COLO668 (cell line): ENCODE measurements around the gene SRXN1.
"Not testable (repeated sequence)": the region's sequence is repeated elsewhere in the genome, so short reads cannot be mapped to it uniquely, and the experiment has no call there.

Source experiments
- DNase-seq: peaks from one replicate; lab custom pipeline; 2025; ENCODE audit not compliant: unreplicated experiment; lab: John Stamatoyannopoulos, UW

SRXN1 gene

DNA sequence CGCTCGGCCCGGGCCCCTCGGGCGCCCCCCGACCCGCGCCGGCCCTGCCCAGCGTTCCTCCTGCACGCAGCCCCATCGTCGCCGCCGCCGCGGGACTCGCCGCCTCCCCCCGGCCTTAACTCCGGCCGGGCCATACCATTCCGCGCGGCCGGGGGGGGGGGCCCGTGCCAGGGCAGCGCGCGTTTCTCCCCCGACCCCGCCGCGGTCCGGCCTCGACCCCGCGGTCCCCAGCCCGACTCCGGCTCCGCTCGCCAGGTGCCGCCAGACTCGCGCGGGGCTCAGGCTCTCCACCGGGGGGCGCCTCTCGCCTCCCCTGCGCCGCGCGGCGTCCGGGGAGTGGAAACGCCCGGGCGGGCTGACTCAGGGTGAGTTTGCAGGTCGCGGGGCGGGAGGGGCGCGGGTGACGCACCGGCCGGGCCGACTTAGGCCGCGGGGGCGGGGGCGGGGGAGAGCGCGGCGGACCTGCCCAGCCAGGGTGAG is at the start of gene SRXN1:
Gene SRXN1, minus strand, starts transcription at position 91 of the 480 bp plus-strand sequence. Its CDS starts 15 bp downstream, at position 76.
- DNase-seq: peak; percentile 90

DNA sequence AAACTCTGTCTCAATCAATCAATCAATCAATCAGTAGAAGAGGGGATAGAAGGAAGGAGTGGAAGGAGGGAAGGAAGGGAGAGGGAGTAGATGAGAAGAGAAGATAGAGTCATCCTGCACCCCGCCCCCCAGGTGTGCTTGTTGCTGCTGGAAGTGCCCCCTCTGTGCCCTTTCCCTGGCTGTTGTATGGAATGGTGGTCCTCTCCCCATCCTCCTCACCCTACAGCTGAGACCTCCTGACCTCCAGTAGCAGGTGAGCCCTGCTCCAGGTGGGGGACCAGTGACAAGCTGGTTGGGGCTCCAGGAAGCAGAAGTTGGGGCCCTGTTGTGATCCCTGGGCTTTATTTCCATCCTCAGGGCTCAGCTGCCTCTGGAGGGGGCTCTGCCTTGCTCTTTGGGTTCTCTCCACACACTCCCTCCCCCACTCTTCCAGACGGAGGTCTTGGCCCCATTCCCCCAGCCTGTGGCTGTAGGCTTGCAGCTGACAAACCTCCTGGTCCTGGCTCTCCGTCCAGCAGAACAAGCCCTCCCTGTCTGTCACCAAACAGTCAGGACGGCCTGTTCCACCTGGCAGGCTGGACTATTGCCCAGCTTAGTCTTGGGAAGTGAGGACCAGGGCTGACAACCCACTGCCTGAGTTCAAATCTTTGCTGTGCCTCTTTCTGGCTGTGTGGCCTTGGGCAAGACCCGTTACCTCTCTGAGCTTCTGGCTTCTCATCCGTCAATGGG is 48.6 kb upstream of the SRXN1 start:
- no peak for DNase-seq

DNA sequence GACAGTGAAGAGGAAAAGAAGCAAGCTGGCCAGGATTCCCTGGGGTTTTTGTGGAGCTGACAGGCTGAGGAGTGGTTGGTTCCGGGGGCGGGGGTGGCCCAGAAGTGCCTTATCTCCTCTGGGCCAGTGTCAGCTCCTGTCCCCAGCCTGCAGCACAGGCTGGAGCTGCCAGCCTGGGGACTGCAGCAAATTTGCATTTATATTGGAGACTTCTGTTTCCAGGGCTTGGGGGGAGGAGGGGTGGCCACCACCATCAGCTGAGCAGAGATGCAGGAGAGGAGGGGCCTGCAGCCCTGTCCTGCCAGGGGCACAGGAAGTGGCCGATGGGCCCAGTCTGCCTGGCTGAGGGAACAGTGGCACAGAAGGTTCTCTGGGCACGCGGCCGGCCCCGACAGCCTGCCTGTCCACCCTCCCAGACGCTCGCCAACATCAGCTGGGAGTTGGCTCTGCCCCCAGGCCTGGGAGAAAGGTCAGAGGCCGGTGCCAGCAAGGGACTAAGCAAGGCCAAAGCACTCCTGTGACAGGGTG is 46.9 kb upstream of the SRXN1 start:
- no peak for DNase-seq

GRCh38 chr20:699342-699741 is 46.3 kb upstream of the SRXN1 start:
- DNase-seq: no peak

DNA sequence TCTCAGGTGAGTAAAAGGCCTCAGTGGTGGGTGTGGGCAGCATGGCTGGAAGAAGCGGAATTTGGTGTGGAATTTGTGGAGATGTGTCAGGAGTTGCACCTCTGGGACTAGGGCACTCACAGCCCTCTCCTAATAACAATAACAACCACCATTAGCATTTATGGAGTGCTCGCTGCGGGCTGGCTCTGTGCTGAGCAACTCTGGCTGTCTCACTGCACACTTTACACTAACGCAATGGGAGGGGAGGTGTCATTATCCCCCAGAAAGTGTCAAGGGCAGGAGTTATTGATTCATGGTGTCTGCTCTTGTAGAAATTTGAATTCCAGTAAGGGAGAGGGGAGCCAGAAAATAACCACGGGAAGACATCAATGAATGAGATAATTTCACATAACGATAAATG is 45.3 kb upstream of the SRXN1 start:
- no peak for DNase-seq

DNA sequence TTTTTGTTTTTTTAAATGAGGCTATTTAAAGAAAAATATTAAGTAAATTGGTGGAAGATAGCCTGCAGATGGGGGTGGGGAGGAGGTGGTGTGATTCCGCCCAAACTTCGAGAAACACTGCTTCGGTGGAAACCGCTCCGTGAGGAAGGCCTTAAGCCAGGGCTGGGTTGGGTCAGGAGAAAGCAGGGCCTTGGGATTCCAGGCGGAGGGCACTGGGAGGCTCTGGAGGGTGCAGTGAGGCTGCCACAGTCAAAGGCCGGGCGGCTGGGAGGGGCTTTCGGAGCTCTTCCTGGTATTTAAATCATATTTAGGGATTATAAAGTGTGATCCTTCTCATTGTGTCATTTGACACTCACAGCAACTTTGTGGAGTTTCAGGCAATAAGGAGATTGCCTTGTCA is 44.8 kb upstream of the SRXN1 start:
- DNase-seq: no peak

- DNase-seq: no peak
Measured at GRCh38 chr20:695165-695866, 42.3 kb upstream of the SRXN1 start.

DNA sequence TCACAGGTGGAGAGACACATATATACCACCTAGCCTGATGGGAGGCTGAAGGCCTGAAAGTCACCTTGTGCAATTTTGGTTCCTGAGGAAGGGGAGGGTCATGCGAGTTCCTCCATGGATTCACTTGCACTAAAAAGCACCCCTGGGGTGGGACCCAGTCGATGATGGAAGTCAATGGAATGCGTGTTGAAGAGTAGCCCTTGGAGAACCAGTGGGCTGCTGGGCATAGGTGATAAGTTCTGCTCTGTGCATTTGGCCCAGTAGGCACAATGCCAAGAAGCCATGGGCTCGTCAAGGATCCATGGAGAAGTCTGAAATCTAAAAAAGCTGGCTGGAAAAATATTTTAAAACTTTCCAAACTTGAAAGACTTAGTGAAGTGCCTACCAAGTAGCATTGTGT is 41.5 kb upstream of the SRXN1 start:
- DNase-seq: no peak

GRCh38 chr20:693786-694185 is 40.8 kb upstream of the SRXN1 start:
- not testable (repeated sequence) for DNase-seq

- DNase-seq: no peak
Measured at GRCh38 chr20:692044-692443, 39.0 kb upstream of the SRXN1 start.

DNA sequence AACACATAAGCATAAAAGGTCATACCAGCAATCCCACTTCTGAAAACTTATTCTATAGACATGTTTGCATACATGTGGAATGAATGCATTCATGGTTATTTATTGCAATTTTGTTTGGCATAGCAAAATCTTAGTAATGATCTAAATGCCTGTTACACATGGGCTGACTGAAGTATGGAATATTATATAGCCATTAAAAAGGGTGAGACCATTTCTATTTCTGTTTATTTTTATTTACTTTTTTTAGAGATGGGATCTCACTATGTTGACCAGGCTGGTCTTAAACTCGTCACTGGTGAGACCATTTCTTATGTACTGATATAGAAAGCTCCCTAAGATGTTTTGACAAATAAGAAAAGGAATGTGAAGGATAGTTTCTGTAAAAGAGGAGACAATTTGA is 36.9 kb upstream of the SRXN1 start:
- DNase-seq: no peak

- DNase-seq: no peak
Measured at GRCh38 chr20:689348-689747, 36.3 kb upstream of the SRXN1 start.

DNA sequence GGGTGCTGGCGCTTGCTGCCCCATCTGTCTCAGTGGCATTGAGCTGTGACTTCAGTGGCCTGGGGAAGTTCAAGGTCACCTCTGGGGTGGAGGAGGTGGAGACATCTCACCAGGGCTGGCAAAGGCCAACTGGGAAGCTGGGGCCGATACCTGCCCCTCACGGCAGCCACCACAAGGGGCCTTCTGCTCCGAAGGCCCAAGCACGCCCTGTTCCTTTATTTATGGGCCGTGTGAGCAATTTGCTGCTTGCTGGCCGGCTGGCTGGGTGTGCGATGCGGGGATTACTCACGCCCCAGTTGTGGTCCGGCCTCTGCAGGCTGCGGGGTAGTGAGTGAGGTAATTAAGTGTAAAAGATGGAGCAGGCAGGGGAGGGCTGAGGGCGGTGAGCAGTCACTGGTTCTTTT is 35.8 kb upstream of the SRXN1 start:
- DNase-seq: no peak

- no peak for DNase-seq
Measured at GRCh38 chr20:687468-688203, 34.6 kb upstream of the SRXN1 start.

DNA sequence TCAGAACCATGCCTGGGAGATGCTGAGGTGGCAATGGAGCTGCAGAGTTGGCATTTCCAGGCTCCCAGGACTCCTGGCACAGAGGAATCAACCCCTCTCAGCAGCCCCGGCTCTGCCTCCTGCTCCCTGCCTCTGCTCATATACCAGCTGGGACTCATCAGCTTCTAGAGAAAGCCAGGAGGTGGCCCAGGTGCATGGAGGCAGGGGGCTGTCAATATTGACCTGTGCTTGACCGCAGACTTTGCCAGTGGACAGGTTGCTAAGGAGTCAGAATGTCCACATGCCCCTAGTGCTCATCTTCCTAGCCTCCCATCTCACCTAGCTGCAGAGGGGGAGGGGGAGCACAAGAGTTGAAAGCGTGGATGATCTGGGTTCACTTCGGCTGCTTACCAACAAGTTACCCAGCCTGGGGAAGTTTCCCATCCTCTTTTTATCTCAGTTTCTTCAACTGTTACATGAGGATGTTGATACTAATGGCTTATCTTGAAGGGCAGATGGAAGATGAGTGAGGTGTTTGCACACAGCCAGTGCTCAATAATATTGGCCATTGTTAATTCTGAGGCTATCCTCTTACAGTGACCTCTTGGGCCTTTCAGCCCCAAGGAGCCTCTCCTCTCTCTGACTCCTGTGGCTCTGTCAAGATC is 31.8 kb upstream of the SRXN1 start:
- no peak for DNase-seq

GRCh38 chr20:682123-682522 is 29.1 kb upstream of the SRXN1 start:
- DNase-seq: no peak

- DNase-seq: no peak
Measured at GRCh38 chr20:680638-681187, 27.7 kb upstream of the SRXN1 start.

GRCh38 chr20:677957-678356 is 25.0 kb upstream of the SRXN1 start:
- DNase-seq: no peak

- no peak for DNase-seq
Measured at GRCh38 chr20:676967-677366, 24.0 kb upstream of the SRXN1 start.

DNA sequence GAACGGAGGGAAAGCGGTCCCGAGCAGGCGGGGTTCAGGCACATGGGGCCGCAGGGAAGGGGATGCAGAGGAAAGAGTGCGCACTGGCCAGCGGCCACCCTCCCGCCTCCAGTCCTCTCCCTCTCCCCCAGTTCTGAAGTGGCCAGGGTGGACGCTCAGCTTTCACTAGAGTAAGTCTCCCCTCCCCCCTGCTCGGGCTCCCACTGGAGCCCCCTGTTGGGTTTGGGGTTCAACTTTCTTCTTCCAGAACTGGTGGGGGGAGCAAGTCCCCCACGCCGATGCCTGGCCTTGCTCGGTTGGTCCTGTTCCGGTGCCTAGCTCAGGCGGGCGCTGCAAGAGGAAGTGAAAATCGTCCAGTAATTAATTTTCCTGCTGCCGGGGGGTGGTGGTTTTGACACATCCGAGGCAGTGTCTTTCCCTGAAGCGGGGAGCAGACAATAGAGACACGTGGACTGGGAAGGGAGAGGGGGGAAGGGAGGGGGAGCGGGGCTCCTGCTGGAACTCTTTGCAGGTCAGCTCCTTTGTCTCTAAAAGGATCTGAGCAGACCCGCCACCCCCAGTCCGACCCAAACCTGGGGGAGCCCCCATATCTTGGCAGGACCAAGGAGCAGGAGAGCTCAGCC is 23.4 kb upstream of the SRXN1 start:
- DNase-seq: no peak
